Lower leg skin (tissue), 4 donors: Measurements from ENCODE around the gene IDH2. TPM values are rescaled to one million over a fixed set of nuclear protein-coding genes. Genes with fewer than 3 reads are reported as not detected.

Experiments used
- DNase-seq, 2 donors: peaks; one replicate each; pipeline ENCODE4 v3.0.0-alpha.2; 2019; ENCODE audit warnings: low spot score in 2 of 2
- H3K4me3 ChIP-seq: fragments of 200-600 bp; sonication (generic); 2 replicates; pipeline ENCODE4 v1.5.1; 2017; ENCODE audit warnings: mild to moderate bottlenecking, low read depth; ENCODE audit not compliant: poor library complexity, severe bottlenecking
- CTCF ChIP-seq, 3 donors: fragments of 450-650 bp; IDR thresholded peaks; one replicate each; pipeline ENCODE4 v1.5.1; 2016; ENCODE audit warnings: antibody characterized with exemption in 3 of 3, mild to moderate bottlenecking in 3 of 3, moderate library complexity in 2 of 3
- POLR2A ChIP-seq, 2 donors: fragments of 450-650 bp; IDR thresholded peaks; one replicate each; pipeline ENCODE4 v1.6.1; 2016 to 2017; ENCODE audit warnings: antibody characterized with exemption in 2 of 2, mild to moderate bottlenecking in 1 of 2, moderate library complexity in 1 of 2
- WGBS, 2 donors: methylation state at CpG; one replicate each; pipeline ENCODE4 v1.1.5; 2018; 5-methylcytosine and 5-hydroxymethylcytosine counted together
- intact Hi-C: fragments of 100-400 bp; cut with DNase I; formaldehyde crosslinking; loops from one replicate; pipeline ENCODE4 v1.15.0; 2023; ENCODE audit warnings: low total_unique reads
- total RNA-seq, 4 donors: library from RNA; depleted of rRNA; stranded (reverse); fragments of >200 nt; gene quantifications; one replicate each; pipeline ENCODE4 v1.1.0, GENCODE V29; 2016

Gene IDH2
- total RNA-seq, 4 donors from 2014 or later = 49.2 to 136 (median 86.3) TPM

- WGBS, 2 donors = 89 to 90% methylated on average over 22 to 27 of the region's 28 CpGs
- intact Hi-C loops = loop anchor here (5.0 kb wide), 1 partner anchor 183 kb away; no protein-coding TSS in a partner anchor
- TF ChIP-seq CTCF (IDR thresholded peaks at IDR 0.05) (no peak), POLR2A (IDR thresholded peaks at IDR 0.05) (no peak)
- no peak for DNase-seq
- H3K4me3 ChIP-seq = no peak overlapping the region
Observed at GRCh38 chr15:90079619-90080457, 22.4 kb downstream of the IDH2 start.

GRCh38 chr15:90078965-90079364 lies 23.3 kb downstream of the IDH2 start:
- H3K4me3 ChIP-seq = no peak overlapping the region
- TF ChIP-seq CTCF (IDR thresholded peaks at IDR 0.05) (no peak), POLR2A (IDR thresholded peaks at IDR 0.05) (no peak)
- 91 to 92% methylated on average over 7 of the region's 7 CpGs for WGBS, 2 donors
- no peak for DNase-seq
- intact Hi-C loops = no loop called here

- intact Hi-C loops = no loop called here
- no peak for DNase-seq
- H3K4me3 ChIP-seq = no peak overlapping the region
- TF ChIP-seq CTCF (IDR thresholded peaks at IDR 0.05) = no peak
- TF ChIP-seq POLR2A (IDR thresholded peaks at IDR 0.05) = no peak
- WGBS, 2 donors = 86 to 94% methylated on average over 6 of the region's 6 CpGs
Observed at GRCh38 chr15:90076716-90077115, 25.6 kb downstream of the IDH2 start.

- TF ChIP-seq CTCF (IDR thresholded peaks at IDR 0.05) (no peak), POLR2A (IDR thresholded peaks at IDR 0.05) (no peak)
- no peak overlapping the region for H3K4me3 ChIP-seq
- intact Hi-C loops = no loop called here
- WGBS, 2 donors = 43 to 57% methylated on average over 13 of the region's 13 CpGs
- peak in 1 of 2 donors; percentile 53 for DNase-seq
Observed at GRCh38 chr15:90075420-90076289, 26.6 kb downstream of the IDH2 start.

GRCh38 chr15:90074916-90075315 lies 27.4 kb downstream of the IDH2 start:
- TF ChIP-seq POLR2A (IDR thresholded peaks at IDR 0.05) (no peak), CTCF (IDR thresholded peaks at IDR 0.05) (no peak)
- no peak for DNase-seq
- no peak overlapping the region for H3K4me3 ChIP-seq
- WGBS, 2 donors = 72 to 83% methylated on average over 5 of the region's 5 CpGs
- intact Hi-C loops = no loop called here
